Endothelial cell of umbilical vein (primary cell): ENCODE data around the gene RCAN1. TPM values are rescaled to one million over a fixed set of nuclear protein-coding genes. Genes with fewer than 3 reads are reported as not detected.

ENCODE experiments used
- BruUV-seq: library from RNA; stranded (reverse); fragments of 400-500 nt; replicated peaks from 2 replicates; lab custom pipeline; 2021; lab: Mats Ljungman, UMichigan
- CTCF ChIA-PET: fragments of 300-600, 350-600 bp; sonication (Branson Sonifier 250); formaldehyde crosslinking; loops from one replicate; lab custom pipeline; 2021; ENCODE audit warnings: antibody characterized with exemption, inconsistent platforms; lab: Charles Lee
- POLR2A ChIA-PET: fragments of 300-600, 350-600 bp; sonication (Branson Sonifier 250); formaldehyde crosslinking; loops from one replicate; lab custom pipeline; 2021; ENCODE audit warnings: antibody characterized with exemption, inconsistent platforms; lab: Charles Lee
- DNase-seq: peaks from one replicate; pipeline ENCODE4 v3.0.0-alpha.2; 2011; ENCODE audit warnings: low read depth, low spot score
- FAIRE-seq: peaks from 2 replicates; lab custom pipeline; 2011; peaks lifted over from hg19 to GRCh38; lab: Jason Lieb, UNC
- H2AFZ ChIP-seq: 2 replicates; pipeline ENCODE4 v1.6.0; 2012; ENCODE audit warnings: low read depth, low read length, control low read depth, inconsistent platforms
- H3K27ac ChIP-seq: 2 replicates; pipeline ENCODE4 v1.5.1; 2011; ENCODE audit warnings: low read depth, mild to moderate bottlenecking, control low read depth, low read length, moderate library complexity; ENCODE audit not compliant: insufficient read depth
- H3K27me3 ChIP-seq, 2 experiments: 2 replicates each; pipeline versions ENCODE4 v1.6.0 to v1.6.1; 2011; ENCODE audit warnings: low read length in 2 of 2, mixed read lengths in 1 of 2; ENCODE audit not compliant: control insufficient read depth in 2 of 2, insufficient read depth in 2 of 2
- H3K36me3 ChIP-seq, 2 experiments: 2 replicates in 1 of 2; 3 replicates in 1 of 2; pipeline ENCODE4 v1.5.1; 2011; ENCODE audit warnings: low read length in 2 of 2, mild to moderate bottlenecking in 1 of 2, moderate library complexity in 1 of 2; ENCODE audit not compliant: control insufficient read depth in 2 of 2, insufficient read depth in 2 of 2; ENCODE audit errors: extremely low read depth in 1 of 2
- H3K4me1 ChIP-seq: 3 replicates; pipeline ENCODE4 v1.5.1; 2011; ENCODE audit warnings: mild to moderate bottlenecking, low read length; ENCODE audit not compliant: control insufficient read depth, insufficient read depth; ENCODE audit errors: extremely low read depth
- H3K4me2 ChIP-seq: 2 replicates; pipeline ENCODE4 v1.6.1; 2011; ENCODE audit warnings: low read length, control low read depth, mixed read lengths; ENCODE audit not compliant: insufficient read depth
- H3K4me3 ChIP-seq, 3 experiments: fragments of 200-600 bp in 1 of 3; sonication (generic), shearing (Covaris generic) in 1 of 3; replicated peaks in 1 of 3; 2 replicates each; pipeline ENCODE4 v1.5.1; 2011 to 2016; ENCODE audit warnings: control low read depth in 3 of 3, low read length in 3 of 3, mild to moderate bottlenecking in 2 of 3, inconsistent platforms in 1 of 3, low read depth in 1 of 3, moderate library complexity in 1 of 3; ENCODE audit not compliant: insufficient read depth in 1 of 3
- H3K79me2 ChIP-seq: 2 replicates; pipeline ENCODE4 v1.6.0; 2012; ENCODE audit warnings: low read length, inconsistent platforms; ENCODE audit not compliant: control insufficient read depth, insufficient read depth
- H3K9ac ChIP-seq: replicated peaks from 2 replicates; pipeline ENCODE3; 2011; ENCODE audit warnings: low read length, control low read depth; ENCODE audit not compliant: insufficient read depth; ENCODE audit errors: extremely low read depth
- H3K9me1 ChIP-seq: replicated peaks from 3 replicates; pipeline ENCODE4 v1.6.0; 2011; ENCODE audit warnings: mild to moderate bottlenecking, low read length; ENCODE audit not compliant: control insufficient read depth, insufficient read depth; ENCODE audit errors: extremely low read depth
- H3K9me3 ChIP-seq: replicated peaks from 2 replicates; pipeline ENCODE4 v1.5.1; 2012; ENCODE audit warnings: low read length, inconsistent platforms; ENCODE audit not compliant: control insufficient read depth, insufficient read depth
- H4K20me1 ChIP-seq: replicated peaks from 2 replicates; pipeline ENCODE3; 2011; ENCODE audit warnings: mild to moderate bottlenecking, low read length; ENCODE audit not compliant: control insufficient read depth, insufficient read depth; ENCODE audit errors: extremely low read depth
- CTCF ChIP-seq, 2 donors: IDR thresholded peaks; 1 replicate in 1 of 2; 2 replicates in 1 of 2; pipeline ENCODE4 v1.5.1; 2011; ENCODE audit warnings: low read length in 2 of 2, mild to moderate bottlenecking in 2 of 2, moderate library complexity in 2 of 2, control low read depth in 1 of 2, inconsistent platforms in 1 of 2, low read depth in 1 of 2; ENCODE audit not compliant: insufficient read depth in 1 of 2; ENCODE audit errors: extremely low read depth in 1 of 2
- EZH2 ChIP-seq: IDR thresholded peaks from 2 replicates; pipeline ENCODE4 v1.6.1; 2012; ENCODE audit warnings: borderline replicate concordance, low read depth, mild to moderate bottlenecking, moderate library complexity, low read length, inconsistent platforms; ENCODE audit not compliant: severe bottlenecking
- FOS ChIP-seq: IDR thresholded peaks from 2 replicates; pipeline ENCODE4 v1.6.1; 2011; ENCODE audit warnings: mild to moderate bottlenecking, low read length, moderate library complexity, borderline replicate concordance; ENCODE audit not compliant: insufficient read depth
- GATA2 ChIP-seq: IDR thresholded peaks from 2 replicates; pipeline ENCODE4 v1.7.0; 2011; ENCODE audit warnings: low read depth, mild to moderate bottlenecking, moderate library complexity, mixed read lengths, low read length; ENCODE audit not compliant: insufficient read length, insufficient read depth
- JUN ChIP-seq: IDR thresholded peaks from 2 replicates; pipeline ENCODE4 v1.6.1; 2011; ENCODE audit warnings: borderline replicate concordance, low read depth; ENCODE audit not compliant: insufficient read length, insufficient read depth
- MYC ChIP-seq: IDR thresholded peaks from one replicate; pipeline ENCODE4 v1.6.1; 2011; ENCODE audit warnings: mild to moderate bottlenecking, low read depth, low read length
- POLR2A ChIP-seq: IDR thresholded peaks from 2 replicates; pipeline ENCODE4 v1.6.1; 2012; ENCODE audit warnings: low read depth, mild to moderate bottlenecking, control low read depth, low read length
- POLR2AphosphoS5 ChIP-seq: IDR thresholded peaks from 2 replicates; pipeline ENCODE4 v1.6.1; 2012; ENCODE audit warnings: low read depth, mild to moderate bottlenecking, control low read depth, low read length, moderate library complexity; ENCODE audit not compliant: insufficient read depth
- dilution Hi-C: fragments of 300-500 bp; cut with MboI; formaldehyde crosslinking; loops from one replicate; pipeline ENCODE4 v1.15.0; 2019; ENCODE audit warnings: low sequenced_read_pairs; ENCODE audit not compliant: extremely low pct_ligation_motif_present
- intact Hi-C: fragments of 100-400 bp; cut with micrococcal nuclease; formaldehyde crosslinking; loops from one replicate; pipeline ENCODE4 v1.10.0; 2022
- polyA plus RNA-seq, 4 experiments: library from polyadenylated mRNA; depleted of rRNA in 3 of 4; stranded (reverse) in 3 of 4; unstranded in 1 of 4; fragments of >200 nt; gene quantifications; 2 replicates each; pipeline versions ENCODE4 v1.2.1 to v1.2.3, GENCODE V29; 2011 to 2012; ENCODE audit warnings: missing spikeins in 1 of 4
- total RNA-seq: library from RNA; stranded (reverse); gene quantifications from 2 replicates; pipeline ENCODE4 v1.2.3, GENCODE V29; 2021
- TF ChIP-seq, protein P1 (sequence below): IDR thresholded peaks from 2 replicates; pipeline ENCODE4 v1.6.1; 2011; ENCODE audit not compliant: insufficient read depth, insufficient read length

The RCAN1 gene
- total and polyA plus RNA-seq, 2 donors (not counting 3 experiments of a cell fraction or from before 2014, with no cell fraction given): 9.7 to 16.5 TPM

GRCh38 chr21:34561806-34562205 lies 53.1 kb downstream of the RCAN1 start:
- H3K27ac ChIP-seq: no peak overlapping the region
- H3K36me3 ChIP-seq: no peaks in the 10 kb centered on the region
- H3K9me3 ChIP-seq: no peaks in the 10 kb centered on the region
- dilution Hi-C loops (no loop called here), intact Hi-C loops (no loop called here)
- DNase-seq (no peak), FAIRE-seq (no peak)
- TF ChIP-seq GATA2: no peak
- no peak for TF ChIP-seq FOS
- no peak for TF ChIP-seq EZH2
- no peak overlapping the region for H3K9ac ChIP-seq
- CTCF ChIA-PET: interaction anchor here (1.1 to 4.0 kb wide), 3 partner anchors 8 to 51 kb away, joined by 3 to 19 read pairs (median 6); no protein-coding TSS in a partner anchor
- H3K27me3 ChIP-seq: no peaks in the 10 kb centered on the region
- H3K9me1 ChIP-seq: no peaks in the 10 kb centered on the region
- H3K4me3 ChIP-seq: no peak overlapping the region
- POLR2A ChIA-PET: no interaction called here
- H3K4me2 ChIP-seq: no peak overlapping the region
- no peaks in the 10 kb centered on the region for H3K79me2 ChIP-seq
- H3K4me1 ChIP-seq: no peaks in the 10 kb centered on the region
- no peaks in the 10 kb centered on the region for H4K20me1 ChIP-seq
- no TSS peak for BruUV-seq
- no peak overlapping the region for H2AFZ ChIP-seq

GRCh38 chr21:34560609-34561008 lies 54.3 kb downstream of the RCAN1 start:
- FAIRE-seq: no peak
- CTCF ChIA-PET: interaction anchor here (1.4 to 4.0 kb wide), 2 partner anchors 17 to 50 kb away, joined by 6 to 19 read pairs; no protein-coding TSS in a partner anchor

More at GRCh38 chr21:34560609-34561008, 54.3 kb downstream of the RCAN1 start:
- dilution Hi-C loops: no loop called here
- no peak for TF ChIP-seq GATA2
- no peak for TF ChIP-seq EZH2
- TF ChIP-seq, protein P1, sequence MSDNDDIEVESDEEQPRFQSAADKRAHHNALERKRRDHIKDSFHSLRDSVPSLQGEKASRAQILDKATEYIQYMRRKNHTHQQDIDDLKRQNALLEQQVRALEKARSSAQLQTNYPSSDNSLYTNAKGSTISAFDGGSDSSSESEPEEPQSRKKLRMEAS: no peak
- no peak for TF ChIP-seq POLR2A
- no peak for TF ChIP-seq POLR2AphosphoS5
- TF ChIP-seq CTCF (IDR thresholded peaks at IDR 0.05; ENCODE audit: extremely low read depth in 1 of 2, insufficient read depth in 1 of 2, low read depth in 1 of 2, low read length in 2 of 2): no peak
- no peak for TF ChIP-seq JUN
- TF ChIP-seq FOS: no peak
- TF ChIP-seq MYC: no peak
- no peak overlapping the region for H2AFZ ChIP-seq
- no peaks in the 10 kb centered on the region for H3K27me3 ChIP-seq
- H3K4me3 ChIP-seq: no peak overlapping the region
- H3K9me1 ChIP-seq: no peaks in the 10 kb centered on the region
- no peaks in the 10 kb centered on the region for H3K36me3 ChIP-seq
- BruUV-seq: no TSS peak
- H3K4me1 ChIP-seq: no peaks in the 10 kb centered on the region
- H4K20me1 ChIP-seq: no peaks in the 10 kb centered on the region
- H3K79me2 ChIP-seq: no peaks in the 10 kb centered on the region
- no peaks in the 10 kb centered on the region for H3K9me3 ChIP-seq
- POLR2A ChIA-PET: no interaction called here
- intact Hi-C loops: no loop called here
- no peak overlapping the region for H3K27ac ChIP-seq
- no peak overlapping the region for H3K9ac ChIP-seq
- no peak overlapping the region for H3K4me2 ChIP-seq
- DNase-seq: no peak
